HPDE6-E6E7 (cell line): Measurements from ENCODE around the gene NTN5.

Source experiments
- DNase-seq: peaks from one replicate; pipeline ENCODE4 v3.0.0; 2011; ENCODE audit warnings: missing footprints; ENCODE audit errors: extremely low spot score

NTN5 gene

GRCh38 chr19:48615231-48616040, 57.4 kb downstream of the NTN5 start:
- DNase-seq = no peak

- peak; percentile 73 for DNase-seq
These were observed 58.2 kb downstream of the NTN5 start, which contains the start of gene FAM83E for GRCh38 chr19:48614436-48615230. Gene FAM83E, minus strand, starts transcription at chr19:48615076. Its CDS starts 1,704 bp downstream, at chr19:48613372.

GRCh38 chr19:48613852-48614435, 58.9 kb downstream of the NTN5 start:
- no peak for DNase-seq

- DNase-seq = no peak
These were observed 59.6 kb downstream of the NTN5 start for GRCh38 chr19:48613024-48613851.

GRCh38 chr19:48611872-48612271, 60.9 kb downstream of the NTN5 start:
- DNase-seq = no peak
